GM19463 (cell line): ENCODE results near the gene NR3C1.
A peak's percentile ranks its signal among the peaks of the same experiment; 100 is the strongest.

Experiments used
- ATAC-seq: cut with Tn5 transposase; IDR thresholded peaks from one replicate; pipeline ENCODE4 v1.9.1; 2021; ENCODE audit warnings: mild to moderate bottlenecking, moderate library complexity; ENCODE audit not compliant: unreplicated experiment

The NR3C1 gene

DNA sequence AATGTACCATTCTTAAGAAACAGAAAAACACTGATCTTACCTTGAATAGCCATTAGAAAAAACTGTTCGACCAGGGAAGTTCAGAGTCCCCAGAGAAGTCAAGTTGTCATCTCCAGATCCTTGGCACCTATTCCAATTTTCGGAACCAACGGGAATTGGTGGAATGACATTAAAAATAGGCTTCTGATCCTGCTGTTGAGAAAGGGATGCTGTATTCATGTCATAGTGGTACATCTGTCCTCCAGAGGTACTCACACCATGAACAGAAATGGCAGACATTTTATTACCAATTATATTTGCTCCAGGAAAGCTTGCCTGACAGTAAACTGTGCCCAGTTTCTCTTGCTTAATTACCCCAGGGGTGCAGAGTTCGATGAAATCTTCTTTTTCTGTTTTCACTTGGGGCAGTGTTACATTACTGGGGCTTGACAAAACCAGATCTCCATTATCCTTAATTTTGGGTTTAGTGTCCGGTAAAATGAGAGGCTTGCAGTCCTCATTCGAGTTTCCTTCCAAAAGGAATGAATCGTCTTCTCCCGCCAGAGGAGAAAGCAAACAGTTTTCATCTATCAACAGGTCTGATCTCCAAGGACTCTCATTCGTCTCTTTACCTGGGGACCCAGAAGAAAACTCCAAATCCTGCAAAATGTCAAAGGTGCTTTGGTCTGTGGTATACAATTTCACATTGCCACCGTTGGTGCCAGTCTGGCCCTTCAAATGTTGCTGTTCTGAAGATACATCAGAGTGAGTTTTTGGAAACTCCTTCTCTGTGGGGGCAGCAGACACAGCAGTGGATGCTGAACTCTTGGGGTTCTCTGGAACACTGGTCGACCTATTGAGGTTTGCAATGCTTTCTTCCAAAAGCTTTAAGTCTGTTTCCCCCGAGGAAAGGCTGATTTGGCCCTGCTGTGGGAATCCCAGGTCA, 3.6 kb downstream of the NR3C1 start:
- ATAC-seq = no peak

GRCh38 chr5:143398451-143399237, 4.8 kb downstream of the NR3C1 start:
- ATAC-seq = no peak

GRCh38 chr5:143398053-143398355, 5.5 kb downstream of the NR3C1 start:
- no peak for ATAC-seq

- no peak for ATAC-seq
These were observed 6.0 kb downstream of the NR3C1 start for GRCh38 chr5:143397302-143398052.

GRCh38 chr5:143396353-143396940, 7.0 kb downstream of the NR3C1 start:
- ATAC-seq = no peak

DNA sequence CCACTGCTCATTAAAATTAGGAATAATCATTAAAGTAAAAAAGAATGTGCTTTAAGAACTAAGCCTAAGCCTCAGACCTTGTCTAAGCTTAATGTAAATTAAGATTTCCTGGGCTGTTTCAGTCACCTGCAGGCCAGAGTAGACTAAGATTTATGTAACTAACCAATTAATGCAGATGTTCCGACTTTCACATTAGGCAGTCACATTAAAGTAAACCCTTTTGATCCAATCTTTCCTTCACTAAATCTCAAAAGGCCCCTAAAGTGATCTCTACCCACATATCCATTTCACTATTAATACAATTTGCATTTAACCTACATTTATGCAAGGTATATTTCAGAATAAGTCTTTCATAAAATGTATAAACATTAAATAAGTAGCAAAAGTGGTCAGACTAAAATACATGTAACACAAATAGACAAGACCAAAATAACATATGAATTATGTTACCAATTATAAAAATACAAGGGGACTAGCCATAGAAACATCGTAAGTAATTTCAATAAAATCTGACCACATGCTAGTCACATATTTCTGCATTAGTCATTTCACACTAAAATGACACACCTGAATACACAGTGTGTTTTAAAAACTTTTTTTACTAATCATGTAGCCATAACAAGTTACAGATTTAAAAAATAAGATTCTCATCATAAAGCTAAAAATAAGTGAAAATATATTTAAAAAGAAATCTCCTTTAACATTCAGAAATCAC, 7.7 kb downstream of the NR3C1 start:
- peak; percentile 47 for ATAC-seq

DNA sequence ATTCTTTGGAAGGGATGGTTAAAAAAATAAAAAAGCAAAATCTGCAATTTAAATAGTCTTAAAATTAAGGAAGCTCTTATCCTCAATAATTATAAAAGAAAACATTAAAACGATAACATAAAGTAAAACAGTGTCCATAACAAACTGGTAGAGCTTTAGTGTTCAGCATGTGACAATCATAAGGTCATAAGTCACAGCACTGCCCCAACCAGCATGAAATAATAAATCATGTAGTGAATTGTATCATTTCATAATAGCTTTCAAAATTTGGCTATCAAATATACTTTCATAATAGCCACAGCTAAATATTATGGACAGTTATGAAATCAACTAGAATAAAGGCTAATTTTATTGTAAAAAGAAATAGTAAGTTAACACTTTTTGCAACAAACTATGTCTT, 10.0 kb downstream of the NR3C1 start:
- no peak for ATAC-seq

GRCh38 chr5:143390941-143391340, 12.5 kb downstream of the NR3C1 start:
- ATAC-seq = no peak

DNA sequence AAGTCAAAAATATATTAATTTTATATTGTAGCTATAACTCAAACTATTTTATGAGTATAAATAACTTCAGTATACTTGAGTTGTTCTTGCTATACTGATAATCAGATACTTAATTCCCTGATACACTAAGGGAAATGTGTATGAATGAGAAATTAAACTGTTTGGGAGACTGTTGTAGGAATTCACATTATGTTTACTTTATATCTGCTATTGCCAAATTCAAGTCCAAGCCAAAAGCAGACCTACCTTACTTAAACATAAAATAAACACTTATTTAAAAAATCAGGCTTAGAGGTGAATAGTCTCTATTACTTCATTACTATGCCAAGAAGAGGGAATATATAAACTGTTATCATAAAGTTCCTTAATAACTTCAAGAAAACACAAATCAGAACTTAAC, 13.2 kb downstream of the NR3C1 start:
- no peak for ATAC-seq

- no peak for ATAC-seq
These were observed 16.8 kb downstream of the NR3C1 start for GRCh38 chr5:143386725-143387124.

DNA sequence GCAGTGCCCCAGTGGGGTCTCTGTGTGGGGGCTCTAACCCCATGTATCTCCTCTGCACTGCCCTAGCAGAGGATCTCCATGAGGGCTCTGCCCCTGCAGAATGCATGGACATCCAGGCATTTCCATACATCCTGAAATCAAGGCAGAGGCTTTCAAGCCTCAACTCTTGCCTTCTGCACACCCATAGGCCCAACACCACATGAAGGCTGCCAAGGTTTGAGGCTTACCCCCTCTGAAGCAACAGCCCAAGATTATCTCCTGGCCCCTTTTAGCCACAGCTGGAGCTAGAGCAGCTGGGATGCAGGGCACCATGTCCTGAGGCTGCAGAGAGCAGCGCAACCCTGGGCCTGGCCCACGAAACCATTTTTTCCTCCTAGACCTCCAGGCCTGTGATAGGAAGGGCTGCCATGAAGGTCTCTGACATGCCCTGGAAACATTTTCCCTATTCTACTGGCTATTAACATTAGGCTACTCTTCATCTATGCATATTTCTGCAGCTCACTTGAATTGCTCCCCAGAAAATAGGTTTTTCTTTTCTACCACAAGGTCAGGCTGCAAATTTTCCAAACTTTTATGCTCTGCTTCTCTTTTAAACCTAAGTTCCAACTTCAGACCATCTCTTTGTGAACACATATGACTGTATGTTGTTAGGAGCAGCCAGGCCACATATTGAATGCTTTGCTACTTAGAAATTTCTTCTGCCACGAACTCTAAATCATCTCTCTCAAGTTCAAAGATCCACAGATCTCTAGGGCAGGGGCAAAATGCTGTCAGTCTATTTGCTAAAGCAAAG, 18.4 kb downstream of the NR3C1 start:
- ATAC-seq = no peak

DNA sequence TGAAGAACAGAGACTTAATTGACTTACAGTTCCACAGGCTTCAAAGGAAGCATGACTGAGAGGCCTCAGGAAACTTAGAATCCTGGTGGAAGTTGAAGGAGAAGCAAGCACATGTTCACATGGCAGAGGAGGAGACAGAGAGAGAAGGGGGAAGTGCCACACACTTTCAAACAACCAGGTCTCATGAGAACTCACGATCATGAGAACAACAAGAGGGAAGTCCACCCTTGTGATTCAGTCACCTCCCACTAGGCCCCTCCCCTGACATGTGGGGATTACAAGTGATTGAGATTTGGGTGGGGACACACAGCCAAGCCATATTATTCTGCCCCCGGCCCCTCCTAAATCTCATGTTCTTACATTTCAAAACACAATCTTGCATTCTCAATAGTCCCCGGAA, 19.5 kb downstream of the NR3C1 start:
- no peak for ATAC-seq

GRCh38 chr5:143379606-143380005, 23.9 kb downstream of the NR3C1 start:
- no peak for ATAC-seq

GRCh38 chr5:143376911-143377813, 26.3 kb downstream of the NR3C1 start:
- ATAC-seq = no peak

DNA sequence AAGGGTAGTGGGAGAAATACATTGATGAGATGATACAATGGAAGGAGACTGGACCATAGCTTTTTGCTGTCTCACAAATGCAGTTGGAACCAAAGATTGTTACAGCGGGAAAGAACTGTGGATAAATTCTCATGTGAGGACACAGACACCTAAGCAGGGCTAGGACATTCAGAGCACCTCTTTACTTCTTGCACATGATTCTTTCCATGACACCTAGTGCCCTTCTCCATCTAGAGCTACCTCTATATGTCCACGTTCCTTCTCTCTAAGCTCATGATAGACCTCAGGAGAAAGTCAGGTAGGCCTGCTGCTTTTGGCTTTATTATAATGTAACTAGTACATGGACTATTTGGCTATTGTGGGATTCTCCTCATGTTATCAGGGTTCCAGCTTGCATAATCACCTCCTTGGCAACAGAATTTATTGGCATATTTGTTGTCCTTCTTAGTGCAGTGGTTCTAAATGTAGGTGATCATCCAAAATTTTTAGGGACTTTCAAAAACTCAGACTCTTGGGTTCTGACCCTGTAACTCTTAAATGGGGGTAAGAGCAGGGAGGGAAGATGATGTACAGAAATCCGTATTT, 27.2 kb downstream of the NR3C1 start:
- ATAC-seq = no peak

DNA sequence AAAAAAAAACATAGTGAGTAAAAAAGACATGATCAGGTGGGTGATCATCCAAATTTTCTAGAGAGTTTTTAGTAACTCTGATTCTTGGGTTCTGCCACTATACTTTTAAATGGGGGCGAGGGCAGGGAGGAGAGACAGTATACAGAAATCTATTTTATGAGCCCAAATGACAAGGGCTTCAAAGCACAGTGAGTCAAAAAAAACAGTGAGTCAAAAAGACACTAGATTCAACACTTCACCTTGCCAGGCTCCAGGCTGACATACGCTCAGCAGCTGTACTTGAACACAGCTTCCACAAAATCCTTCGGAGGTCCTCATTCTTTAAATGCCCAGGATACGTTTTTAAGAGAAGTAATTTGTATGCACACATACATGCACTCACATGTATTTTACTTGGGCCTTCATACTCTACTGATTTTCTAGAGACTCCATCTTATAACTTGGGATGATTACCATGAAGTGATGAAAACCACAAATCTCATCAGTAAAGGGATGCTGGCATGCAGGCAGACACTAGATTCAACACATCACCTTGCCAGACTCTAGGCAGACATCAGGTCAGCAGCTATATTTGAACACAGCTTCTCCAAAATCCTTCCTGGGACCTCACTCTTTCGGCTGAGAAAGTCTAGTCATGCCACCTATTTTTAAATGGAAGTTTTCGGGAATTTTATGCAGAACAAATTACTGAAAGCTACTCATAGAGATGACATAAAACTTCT, 28.8 kb downstream of the NR3C1 start:
- no peak for ATAC-seq

- ATAC-seq = no peak
These were observed 30.4 kb downstream of the NR3C1 start for GRCh38 chr5:143373076-143373475.
